Transverse colon (tissue), 4 donors: ENCODE measurements around the gene NYNRIN. TPM values are rescaled to one million over a fixed set of nuclear protein-coding genes. Genes with fewer than 3 reads are reported as not detected.
A peak's percentile ranks its signal among the peaks of the same experiment; 100 is the strongest.

ENCODE experiments used
- DNase-seq: peaks from one replicate; pipeline ENCODE4 v3.0.0-alpha.2; 2019
- H3K27ac ChIP-seq, 4 donors: fragments of 200-600 bp; sonication (generic); 2 replicates each; pipeline ENCODE4 v1.5.1; 2016 to 2018; ENCODE audit warnings: inconsistent platforms in 4 of 4
- H3K27me3 ChIP-seq: fragments of 200-600 bp; sonication (generic); 2 replicates; pipeline ENCODE4 v1.5.1; 2017; ENCODE audit warnings: inconsistent platforms
- H3K36me3 ChIP-seq, 4 donors: fragments of 200-600 bp; sonication (generic); 2 replicates each; pipeline ENCODE4 v1.5.1; 2017 to 2019; ENCODE audit warnings: inconsistent platforms in 4 of 4
- H3K4me1 ChIP-seq, 4 donors: fragments of 200-600 bp; sonication (generic); 2 replicates each; pipeline ENCODE4 v1.5.1; 2017 to 2020; ENCODE audit warnings: inconsistent platforms in 4 of 4
- H3K4me3 ChIP-seq, 4 donors: fragments of 200-600 bp; sonication (generic); 1 replicate in 1 of 4; 2 replicates in 3 of 4; pipeline versions ENCODE4 v1.5.1 to v1.6.1; 2017 to 2019; ENCODE audit warnings: inconsistent platforms in 4 of 4
- H3K9me3 ChIP-seq, 2 donors: fragments of 200-600 bp; sonication (generic); 2 replicates each; pipeline ENCODE4 v1.5.1; 2017 to 2019; ENCODE audit warnings: inconsistent platforms in 2 of 2
- EP300 ChIP-seq: sonication (generic); formaldehyde crosslinking; IDR thresholded peaks from one replicate; pipeline ENCODE4 v1.6.1; 2017; ENCODE audit warnings: antibody characterized with exemption, low read depth
- POLR2A ChIP-seq: fragments of 450-650 bp; IDR thresholded peaks from one replicate; pipeline ENCODE4 v1.6.1; 2016; ENCODE audit warnings: antibody characterized with exemption, mild to moderate bottlenecking, moderate library complexity
- POLR2AphosphoS5 ChIP-seq, 3 donors: sonication (generic); formaldehyde crosslinking; IDR thresholded peaks; one replicate each; pipeline ENCODE4 v1.6.1; 2016; ENCODE audit warnings: antibody characterized with exemption in 3 of 3
- WGBS, 2 donors: methylation state at CpG; one replicate each; pipeline ENCODE4 v1.1.5; 2018; ENCODE audit warnings: low coverage in 1 of 2; 5-methylcytosine and 5-hydroxymethylcytosine counted together
- in situ Hi-C, 4 donors: fragments of 200-750 bp; cut with MboI; loops; one replicate each; pipeline versions ENCODE4 v1.15.0 to v1.15.1; 2017; ENCODE audit warnings: low sequenced_read_pairs in 3 of 4, low pct_ligation_motif_present in 1 of 4, low pct_unique_long_range_greater_than_20kb in 1 of 4
- intact Hi-C: fragments of 100-400 bp; cut with DNase I; formaldehyde crosslinking; loops from one replicate; pipeline ENCODE4 v1.15.1; 2023; ENCODE audit warnings: low total_unique reads
- total RNA-seq, 4 donors: library from RNA; depleted of rRNA; stranded (reverse); fragments of >200 nt; gene quantifications; one replicate each; pipeline ENCODE4 v1.1.0, GENCODE V29; 2016
- TF ChIP-seq, protein P1 (sequence below), 5 experiments: fragments of 200-600 bp in 3 of 5; fragments of 450-650 bp in 2 of 5; sonication (generic) in 3 of 5; IDR thresholded peaks; 1 replicate in 2 of 5; 2 replicates in 3 of 5; pipeline ENCODE4 v1.5.1; 2016 to 2017; ENCODE audit warnings: antibody characterized with exemption in 5 of 5, inconsistent platforms in 3 of 5, mild to moderate bottlenecking in 2 of 5, moderate library complexity in 1 of 5

The NYNRIN gene
- total RNA-seq, 4 donors from 2014 or later, result 2.6 to 11.4 (median 9.0) TPM

GRCh38 chr14:24355009-24355408, 43.8 kb upstream of the NYNRIN start:
- intact Hi-C loops (no loop called here), in situ Hi-C loops (no loop called here)
- Histone ChIP-seq H3K9me3 (no peaks in the 10 kb centered on the region), H3K27ac (peak overlapping the region in 1 of 4 donors; percentile 52), H3K4me3 (no peak overlapping the region), H3K4me1 (peaks cover 0 to 15% (median 0%) of the 10 kb centered on the region in 4 donors), H3K27me3 (peaks cover under 1% of the 10 kb centered on the region), H3K36me3 (no peaks in the 10 kb centered on the region)
- 83 to 92% methylated on average over 6 to 7 of the region's 7 CpGs for WGBS, 2 donors
- no peak for DNase-seq
- TF ChIP-seq EP300, result no peak
- TF ChIP-seq POLR2AphosphoS5 (IDR thresholded peaks at IDR 0.05), result no peak

DNA sequence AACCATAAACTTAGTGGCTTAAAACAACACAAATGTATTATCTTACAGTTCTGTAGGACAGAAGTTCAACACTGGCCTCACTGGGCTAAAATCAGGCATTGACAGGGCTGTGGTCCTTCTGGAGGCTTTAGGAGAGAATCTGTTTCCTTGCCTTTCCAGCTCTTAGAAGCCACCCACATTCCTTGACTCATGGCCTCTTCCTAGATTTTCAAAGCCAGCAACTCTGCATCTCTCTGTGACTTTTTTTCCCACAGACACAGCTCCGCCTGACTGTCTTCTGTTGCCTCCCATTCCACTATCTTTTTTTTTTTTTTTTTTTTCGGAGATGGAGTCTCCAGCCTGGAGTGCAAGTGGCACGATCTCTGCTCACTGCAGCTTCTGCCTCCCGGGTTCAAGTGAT, 42.6 kb upstream of the NYNRIN start:
- in situ Hi-C loops, result no loop called here
- Histone ChIP-seq H3K27ac (no peak overlapping the region), H3K4me1 (peaks cover 0 to 15% (median 0%) of the 10 kb centered on the region in 4 donors), H3K36me3 (no peaks in the 10 kb centered on the region), H3K4me3 (no peak overlapping the region), H3K27me3 (no peaks in the 10 kb centered on the region), H3K9me3 (no peaks in the 10 kb centered on the region)
- intact Hi-C loops, result no loop called here
- TF ChIP-seq POLR2A (no peak), POLR2AphosphoS5 (IDR thresholded peaks at IDR 0.05) (no peak), EP300 (no peak)
- TF ChIP-seq, protein P1, sequence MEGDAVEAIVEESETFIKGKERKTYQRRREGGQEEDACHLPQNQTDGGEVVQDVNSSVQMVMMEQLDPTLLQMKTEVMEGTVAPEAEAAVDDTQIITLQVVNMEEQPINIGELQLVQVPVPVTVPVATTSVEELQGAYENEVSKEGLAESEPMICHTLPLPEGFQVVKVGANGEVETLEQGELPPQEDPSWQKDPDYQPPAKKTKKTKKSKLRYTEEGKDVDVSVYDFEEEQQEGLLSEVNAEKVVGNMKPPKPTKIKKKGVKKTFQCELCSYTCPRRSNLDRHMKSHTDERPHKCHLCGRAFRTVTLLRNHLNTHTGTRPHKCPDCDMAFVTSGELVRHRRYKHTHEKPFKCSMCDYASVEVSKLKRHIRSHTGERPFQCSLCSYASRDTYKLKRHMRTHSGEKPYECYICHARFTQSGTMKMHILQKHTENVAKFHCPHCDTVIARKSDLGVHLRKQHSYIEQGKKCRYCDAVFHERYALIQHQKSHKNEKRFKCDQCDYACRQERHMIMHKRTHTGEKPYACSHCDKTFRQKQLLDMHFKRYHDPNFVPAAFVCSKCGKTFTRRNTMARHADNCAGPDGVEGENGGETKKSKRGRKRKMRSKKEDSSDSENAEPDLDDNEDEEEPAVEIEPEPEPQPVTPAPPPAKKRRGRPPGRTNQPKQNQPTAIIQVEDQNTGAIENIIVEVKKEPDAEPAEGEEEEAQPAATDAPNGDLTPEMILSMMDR (IDR thresholded peaks at IDR 0.05), result no peak
- 78 to 100% methylated on average over 1 to 4 of the region's 4 CpGs for WGBS, 2 donors
- no peak for DNase-seq

DNA sequence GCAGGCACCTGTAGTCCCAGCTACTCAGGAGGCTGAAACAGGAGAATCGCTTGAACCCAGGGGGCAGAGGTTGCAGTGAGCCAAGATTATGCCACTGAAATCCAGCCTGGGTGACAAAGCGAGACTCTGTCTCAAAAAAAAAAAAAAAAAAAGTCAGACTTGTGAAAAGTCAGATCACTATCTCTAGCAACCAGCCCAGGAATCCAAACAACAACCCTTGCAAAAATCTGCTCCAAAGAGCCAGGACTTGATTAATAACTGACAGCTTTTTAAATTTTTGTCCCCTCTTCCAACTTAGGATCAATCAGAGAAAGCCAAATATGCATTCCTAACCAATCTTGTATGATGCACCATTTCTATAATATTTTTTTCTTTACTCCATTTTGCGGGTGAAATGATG, 38.5 kb upstream of the NYNRIN start:
- WGBS, 2 donors, result 90 to 100% methylated on average over 2 to 3 of the region's 3 CpGs
- TF ChIP-seq EP300, result no peak
- TF ChIP-seq POLR2A, result no peak
- TF ChIP-seq, protein P1 (IDR thresholded peaks at IDR 0.05), result no peak
- TF ChIP-seq POLR2AphosphoS5 (IDR thresholded peaks at IDR 0.05), result no peak
- in situ Hi-C loops (loop anchor here in 2 of 4 donors (10.0 kb wide), 1 partner anchor 75 kb away; no protein-coding TSS in a partner anchor), intact Hi-C loops (no loop called here)
- Histone ChIP-seq H3K27ac (no peak overlapping the region), H3K4me1 (peaks cover 3 to 5% (median 4%) of the 10 kb centered on the region in 4 donors), H3K4me3 (no peak overlapping the region), H3K27me3 (no peaks in the 10 kb centered on the region), H3K36me3 (no peaks in the 10 kb centered on the region), H3K9me3 (no peaks in the 10 kb centered on the region)
- DNase-seq, result no peak

- H3K4me1 ChIP-seq, result peaks cover 6 to 15% (median 13%) of the 10 kb centered on the region in 4 donors
- no peak for TF ChIP-seq POLR2A
- no peak for TF ChIP-seq EP300
- no peak for TF ChIP-seq POLR2AphosphoS5 (IDR thresholded peaks at IDR 0.05)
- TF ChIP-seq, protein P1 (IDR thresholded peaks at IDR 0.05), result no peak
- H3K27me3 ChIP-seq, result no peaks in the 10 kb centered on the region
- intact Hi-C loops (no loop called here), in situ Hi-C loops (loop anchor here in 2 of 4 donors (10.0 kb wide), 1 partner anchor 73 kb away; no protein-coding TSS in a partner anchor)
- WGBS, 2 donors, result 75% methylated on average over 2 of the region's 2 CpGs
- H3K9me3 ChIP-seq, result no peaks in the 10 kb centered on the region
- no peak overlapping the region for H3K27ac ChIP-seq
- no peak overlapping the region for H3K4me3 ChIP-seq
- no peak for DNase-seq
- H3K36me3 ChIP-seq, result no peaks in the 10 kb centered on the region
These were observed 37.5 kb upstream of the NYNRIN start for GRCh38 chr14:24361326-24361725.
